22Rv1 (cell line): ENCODE results near the gene CNTNAP2.

Experiments used
- CTCF ChIP-seq: fragments of 450-650 bp; IDR thresholded peaks from 2 replicates; pipeline ENCODE4 v1.5.1; 2017; ENCODE audit warnings: mild to moderate bottlenecking
- ZFX ChIP-seq: fragments of 450-650 bp; IDR thresholded peaks from 2 replicates; pipeline ENCODE4 v1.6.1; 2017; ENCODE audit warnings: antibody characterized with exemption, borderline replicate concordance

- TF ChIP-seq CTCF (no peak), ZFX (no peak)
Measured at GRCh38 chr7:147296986-147297385, 1180.4 kb downstream of the CNTNAP2 start.
